Measurements from ENCODE around the gene STARD4.

Gene STARD4

DNA sequence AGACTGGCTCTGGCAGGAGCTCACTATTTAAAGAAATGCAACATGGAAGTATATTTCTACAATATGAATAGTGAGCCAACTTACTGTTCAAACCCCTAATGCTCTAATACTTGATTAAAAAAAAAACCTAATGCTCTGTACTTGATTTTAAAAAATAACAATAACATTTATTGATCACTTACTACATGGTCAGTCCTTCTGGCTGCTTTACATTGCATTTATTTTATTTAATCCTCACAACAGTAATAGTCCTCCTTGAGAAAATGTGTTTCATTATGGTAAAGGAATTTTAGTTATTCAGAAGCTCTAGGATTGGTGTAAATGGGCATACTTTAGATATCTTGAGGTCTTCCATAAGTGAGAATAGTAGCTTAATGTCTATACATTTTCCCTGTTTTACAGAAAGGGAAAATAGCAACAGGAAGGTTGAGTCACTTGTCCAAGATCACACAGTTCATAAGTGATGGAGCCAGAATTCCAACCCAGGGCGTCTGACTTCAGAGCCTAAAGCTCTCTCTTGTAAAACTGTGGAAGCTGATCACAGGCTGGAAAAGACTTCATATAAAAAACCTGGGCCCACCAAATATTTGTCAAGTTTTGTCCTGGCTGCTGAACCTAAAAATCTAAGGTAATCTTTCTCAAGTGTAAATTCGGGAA is 1.0 kb downstream of the STARD4 start:
- POLR2A ChIA-PET: interaction anchor here (0.9 to 1.6 kb wide), 3 partner anchors 19 to 649 kb away, joined by 3 to 5 read pairs (median 3); no protein-coding TSS in a partner anchor
- TF ChIP-seq NFRKB (IDR thresholded peaks at IDR 0.05) (no peak), FOXM1 (IDR thresholded peaks at IDR 0.05; ENCODE audit: borderline replicate concordance) (no peak), FOXA1 (IDR thresholded peaks at IDR 0.05) (no peak), ARNT (IDR thresholded peaks at IDR 0.05) (no peak), HDGF (IDR thresholded peaks at IDR 0.05; ENCODE audit: borderline replicate concordance) (no peak), FOXK2 (IDR thresholded peaks at IDR 0.05) (no peak), ZNF384 (IDR thresholded peaks at IDR 0.05) (no peak), BHLHE40 (IDR thresholded peaks at IDR 0.05; ENCODE audit: borderline replicate concordance) (no peak), TARDBP (IDR thresholded peaks at IDR 0.05) (no peak), LEF1 (IDR thresholded peaks at IDR 0.05; ENCODE audit: borderline replicate concordance) (no peak), ELF4 (IDR thresholded peaks at IDR 0.05) (no peak), SUZ12 (IDR thresholded peaks at IDR 0.05) (no peak), L3MBTL2 (conservative IDR thresholded peaks at IDR 0.05) (no peak), SP1 (IDR thresholded peaks at IDR 0.05) (no peak), CTBP1 (IDR thresholded peaks at IDR 0.05; ENCODE audit: borderline replicate concordance) (no peak)
- TF ChIP-seq, protein P1, sequence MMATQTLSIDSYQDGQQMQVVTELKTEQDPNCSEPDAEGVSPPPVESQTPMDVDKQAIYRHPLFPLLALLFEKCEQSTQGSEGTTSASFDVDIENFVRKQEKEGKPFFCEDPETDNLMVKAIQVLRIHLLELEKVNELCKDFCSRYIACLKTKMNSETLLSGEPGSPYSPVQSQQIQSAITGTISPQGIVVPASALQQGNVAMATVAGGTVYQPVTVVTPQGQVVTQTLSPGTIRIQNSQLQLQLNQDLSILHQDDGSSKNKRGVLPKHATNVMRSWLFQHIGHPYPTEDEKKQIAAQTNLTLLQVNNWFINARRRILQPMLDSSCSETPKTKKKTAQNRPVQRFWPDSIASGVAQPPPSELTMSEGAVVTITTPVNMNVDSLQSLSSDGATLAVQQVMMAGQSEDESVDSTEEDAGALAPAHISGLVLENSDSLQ (IDR thresholded peaks at IDR 0.05): no peak
- CTCF ChIA-PET: interaction anchor here (0.9 kb wide), 1 partner anchor 21 kb away, joined by 8 read pairs; no protein-coding TSS in a partner anchor
- DNase-seq (ENCODE audit: extremely low spot score): no peak

GRCh38 chr5:111509119-111509518 is 3.2 kb downstream of the STARD4 start:
- TF ChIP-seq FOXA1 (IDR thresholded peaks at IDR 0.05) (no peak), NFRKB (IDR thresholded peaks at IDR 0.05) (no peak), BHLHE40 (IDR thresholded peaks at IDR 0.05; ENCODE audit: borderline replicate concordance) (no peak), ZNF384 (IDR thresholded peaks at IDR 0.05) (no peak), FOXK2 (IDR thresholded peaks at IDR 0.05) (no peak), ELF4 (IDR thresholded peaks at IDR 0.05) (no peak), ARNT (IDR thresholded peaks at IDR 0.05) (no peak), SUZ12 (IDR thresholded peaks at IDR 0.05) (no peak), SP1 (IDR thresholded peaks at IDR 0.05) (no peak)
- TF ChIP-seq, protein P1 (IDR thresholded peaks at IDR 0.05): no peak
- no peak for DNase-seq (ENCODE audit: extremely low spot score)
- POLR2A ChIA-PET: no interaction called here
- CTCF ChIA-PET: interaction anchor here (1.0 kb wide), 1 partner anchor 42 kb away, joined by 3 read pairs; no protein-coding TSS in a partner anchor

DNA sequence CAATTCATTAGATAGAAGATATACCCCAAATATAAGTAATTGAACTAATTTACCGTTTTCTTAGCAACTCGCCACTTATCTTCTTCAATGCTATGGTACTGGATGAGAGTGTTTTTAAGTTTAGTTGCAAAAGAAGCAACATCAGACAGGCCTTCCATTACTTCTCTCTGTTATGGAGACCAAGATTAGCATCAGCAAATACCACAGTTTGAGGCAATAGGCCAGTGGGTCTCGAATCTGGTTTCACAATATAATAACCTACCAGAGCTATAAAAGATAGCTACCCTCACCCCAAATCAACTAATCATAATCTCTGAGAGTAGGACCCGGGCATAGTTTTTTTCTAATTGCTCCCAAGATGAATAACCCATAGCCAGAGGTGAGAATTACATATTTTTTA is 5.1 kb downstream of the STARD4 start:
- CTCF ChIA-PET: no interaction called here
- no peak for DNase-seq (ENCODE audit: extremely low spot score)
- TF ChIP-seq FOXA1 (IDR thresholded peaks at IDR 0.05): no peak
- no peak for TF ChIP-seq L3MBTL2 (conservative IDR thresholded peaks at IDR 0.05)
- TF ChIP-seq TARDBP (IDR thresholded peaks at IDR 0.05): no peak
- TF ChIP-seq CTBP1 (IDR thresholded peaks at IDR 0.05; ENCODE audit: borderline replicate concordance): no peak
- TF ChIP-seq SP1 (IDR thresholded peaks at IDR 0.05): no peak
- TF ChIP-seq, protein P1 (IDR thresholded peaks at IDR 0.05): no peak
- TF ChIP-seq LEF1 (IDR thresholded peaks at IDR 0.05; ENCODE audit: borderline replicate concordance): no peak
- no peak for TF ChIP-seq ARNT (IDR thresholded peaks at IDR 0.05)
- no peak for TF ChIP-seq ZNF384 (IDR thresholded peaks at IDR 0.05)
- TF ChIP-seq ELF4 (IDR thresholded peaks at IDR 0.05): no peak
- no peak for TF ChIP-seq FOXK2 (IDR thresholded peaks at IDR 0.05)
- TF ChIP-seq FOXM1 (IDR thresholded peaks at IDR 0.05; ENCODE audit: borderline replicate concordance): no peak
- no peak for TF ChIP-seq HDGF (IDR thresholded peaks at IDR 0.05; ENCODE audit: borderline replicate concordance)
- POLR2A ChIA-PET: no interaction called here

DNA sequence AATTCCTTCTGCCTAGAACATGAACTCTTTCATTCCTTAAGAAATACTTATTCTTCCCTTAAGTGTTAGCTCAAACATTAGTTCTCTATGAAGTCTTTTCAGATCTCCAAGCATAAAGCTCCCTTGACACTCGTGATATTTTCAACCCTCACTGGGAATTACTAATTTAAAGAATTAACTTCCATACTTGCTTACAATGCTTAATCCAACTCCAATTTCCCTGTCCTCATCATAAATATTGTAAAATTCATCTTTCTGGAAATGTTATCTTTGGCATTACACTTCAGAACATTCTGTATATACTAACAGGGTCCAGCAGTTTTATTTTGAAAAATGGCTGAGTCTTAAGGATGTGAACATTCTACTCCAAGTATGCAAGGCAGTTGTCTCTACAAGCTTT is 7.2 kb downstream of the STARD4 start:
- DNase-seq (ENCODE audit: extremely low spot score): no peak

DNA sequence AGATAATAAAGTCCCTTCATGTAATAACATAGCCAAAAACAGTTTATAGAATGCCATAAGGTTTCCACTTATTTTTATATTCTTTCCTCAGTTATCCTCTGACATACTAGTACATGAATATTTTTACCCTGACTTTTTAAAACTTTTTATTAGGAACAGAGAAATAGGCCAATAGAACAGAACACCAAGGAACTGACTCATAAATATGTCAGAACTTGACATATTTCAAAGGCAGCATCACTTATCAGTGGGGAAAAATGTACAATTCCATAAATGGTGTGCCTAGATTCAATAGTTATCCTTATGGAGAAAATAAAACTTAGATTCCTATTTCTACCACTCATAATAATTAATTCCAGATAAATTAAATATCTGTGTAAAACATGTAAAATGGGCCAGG is 9.4 kb downstream of the STARD4 start:
- DNase-seq (ENCODE audit: extremely low spot score): no peak
- TF ChIP-seq FOXA1 (IDR thresholded peaks at IDR 0.05) (no peak), SUZ12 (IDR thresholded peaks at IDR 0.05) (no peak), ZNF384 (IDR thresholded peaks at IDR 0.05) (no peak), ARNT (IDR thresholded peaks at IDR 0.05) (no peak), SP1 (IDR thresholded peaks at IDR 0.05) (no peak), FOXM1 (IDR thresholded peaks at IDR 0.05; ENCODE audit: borderline replicate concordance) (no peak), BHLHE40 (IDR thresholded peaks at IDR 0.05; ENCODE audit: borderline replicate concordance) (no peak), NFRKB (IDR thresholded peaks at IDR 0.05) (no peak)
- TF ChIP-seq, protein P1 (IDR thresholded peaks at IDR 0.05): no peak
- POLR2A ChIA-PET: no interaction called here
- CTCF ChIA-PET: no interaction called here

More for the DNA sequence above, 7.2 kb downstream of the STARD4 start:
- CTCF ChIA-PET: interaction anchor here (0.7 kb wide), 1 partner anchor 26 kb away, joined by 4 read pairs; no protein-coding TSS in a partner anchor
- POLR2A ChIA-PET: no interaction called here
- no peak for TF ChIP-seq L3MBTL2 (conservative IDR thresholded peaks at IDR 0.05)
- TF ChIP-seq FOXA1 (IDR thresholded peaks at IDR 0.05): no peak
- TF ChIP-seq ZNF384 (IDR thresholded peaks at IDR 0.05): no peak
- TF ChIP-seq FOXM1 (IDR thresholded peaks at IDR 0.05; ENCODE audit: borderline replicate concordance): no peak
- TF ChIP-seq ARNT (IDR thresholded peaks at IDR 0.05): no peak
- TF ChIP-seq HDGF (IDR thresholded peaks at IDR 0.05; ENCODE audit: borderline replicate concordance): no peak
- no peak for TF ChIP-seq LEF1 (IDR thresholded peaks at IDR 0.05; ENCODE audit: borderline replicate concordance)
- no peak for TF ChIP-seq SUZ12 (IDR thresholded peaks at IDR 0.05)
- no peak for TF ChIP-seq NFRKB (IDR thresholded peaks at IDR 0.05)
- TF ChIP-seq ELF4 (IDR thresholded peaks at IDR 0.05): no peak
- no peak for TF ChIP-seq CTBP1 (IDR thresholded peaks at IDR 0.05; ENCODE audit: borderline replicate concordance)
- no peak for TF ChIP-seq BHLHE40 (IDR thresholded peaks at IDR 0.05; ENCODE audit: borderline replicate concordance)
- TF ChIP-seq FOXK2 (IDR thresholded peaks at IDR 0.05): no peak
- TF ChIP-seq, protein P1 (IDR thresholded peaks at IDR 0.05): no peak
- TF ChIP-seq TARDBP (IDR thresholded peaks at IDR 0.05): no peak
- no peak for TF ChIP-seq SP1 (IDR thresholded peaks at IDR 0.05)

Data from HEK293T (cell line).